Adrenal gland (tissue), 12 donors: ENCODE results near the gene TEX22. TPM values are rescaled to one million over a fixed set of nuclear protein-coding genes. Genes with fewer than 3 reads are reported as not detected.

Experiments used
- DNase-seq, 7 donors: peaks; one replicate each; pipeline ENCODE4 v3.0.0-alpha.2; 2019 to 2020
- H3K27ac ChIP-seq, 5 donors: fragments of 200-600 bp; sonication (generic) in 4 of 5; 1 replicate in 3 of 5; 2 replicates in 2 of 5; pipeline versions ENCODE4 v1.5.1 to v1.8.0; 2016 to 2020; ENCODE audit warnings: mild to moderate bottlenecking in 1 of 5
- H3K27me3 ChIP-seq: fragments of 200-600 bp; 2 replicates; pipeline ENCODE4 v1.8.0; 2021
- H3K36me3 ChIP-seq, 2 donors: fragments of 200-600 bp; replicated peaks in 1 of 2; 1 replicate in 1 of 2; 2 replicates in 1 of 2; pipeline versions ENCODE4 v1.5.1 to v1.8.0; 2018 to 2022
- H3K4me1 ChIP-seq, 2 donors: fragments of 200-600 bp; replicated peaks in 1 of 2; 1 replicate in 1 of 2; 2 replicates in 1 of 2; pipeline versions ENCODE4 v1.5.1 to v1.8.0; 2018 to 2021
- H3K4me3 ChIP-seq, 4 donors: fragments of 200-600 bp; sonication (generic) in 3 of 4; one replicate each; pipeline ENCODE4 v1.5.1; 2016 to 2018
- H3K9me3 ChIP-seq, 3 donors: fragments of 200-600 bp; sonication (generic) in 1 of 3; replicated peaks in 1 of 3; 1 replicate in 2 of 3; 2 replicates in 1 of 3; pipeline versions ENCODE4 v1.5.1 to v1.8.0; 2016 to 2021
- POLR2A ChIP-seq, 2 donors: fragments of 450-650 bp; IDR thresholded peaks; one replicate each; pipeline ENCODE4 v1.6.1; 2017; ENCODE audit warnings: antibody characterized with exemption in 2 of 2, mild to moderate bottlenecking in 2 of 2, moderate library complexity in 1 of 2
- WGBS, 4 donors: extraction: QIAGEN DNeasy Blood & Tissue Kit in 2 of 4; methylation state at CpG; one replicate each; pipeline versions ENCODE4 v1.1.5 to v1.1.7; 2013 to 2017; 5-methylcytosine and 5-hydroxymethylcytosine counted together
- intact Hi-C, 2 donors: fragments of 100-400 bp; cut with DNase I; formaldehyde crosslinking; loops; one replicate each; pipeline versions ENCODE4 v1.14.1 to v1.15.0; 2022 to 2023
- polyA plus RNA-seq, 3 donors: library from polyadenylated mRNA; stranded (reverse); fragments of 200-250 nt in 2 of 3; fragments of 350-450 nt in 1 of 3; fragmentation: Illumina TruSeq in 1 of 3; extraction: RNeasy Lipid Tissue Mini Kit (QIAGEN cat#74804) in 1 of 3; gene quantifications; one replicate each; pipeline ENCODE4 v1.2.3, GENCODE V29; 2013 to 2014
- total RNA-seq, 9 donors: library from RNA; depleted of rRNA in 4 of 9; stranded (reverse); fragments of >200 nt in 4 of 9; fragments of 120-200 nt in 1 of 9; fragmentation: NEBNext Ultra II Directional in 1 of 9; extraction: Animal tissue kit (Norgen Biotek cat#: 25700) in 1 of 9; gene quantifications; one replicate each; pipeline versions ENCODE4 v1.1.0 to v1.2.4, GENCODE V29; 2013 to 2023
- TF ChIP-seq, protein P1 (sequence below), 6 experiments: fragments of 450-650 bp in 4 of 6; fragments of 200-600 bp in 2 of 6; sonication (generic) in 1 of 6; IDR thresholded peaks; 1 replicate in 5 of 6; 2 replicates in 1 of 6; pipeline versions ENCODE4 v1.5.1 to v1.8.0; 2016 to 2021; ENCODE audit warnings: antibody characterized with exemption in 6 of 6, mild to moderate bottlenecking in 2 of 6, moderate library complexity in 1 of 6
- donor health status: healthy with polysubstance abuse.
- donor health status: Bipolar disorder and iron deficiency.
- donor health status: DM: yes; HTN: yes; CAD: no.
- donor health status: DM: no; HTN: no; CAD: no.
- donor health status: DM: no; HTN: no; CAD: no.
- donor health status: DM: yes; HTN: yes; CAD: no.

The TEX22 gene
- total and polyA plus RNA-seq, 12 donors = 0.17 to 2.8 (median 0.38) TPM; not detected in 3

DNA sequence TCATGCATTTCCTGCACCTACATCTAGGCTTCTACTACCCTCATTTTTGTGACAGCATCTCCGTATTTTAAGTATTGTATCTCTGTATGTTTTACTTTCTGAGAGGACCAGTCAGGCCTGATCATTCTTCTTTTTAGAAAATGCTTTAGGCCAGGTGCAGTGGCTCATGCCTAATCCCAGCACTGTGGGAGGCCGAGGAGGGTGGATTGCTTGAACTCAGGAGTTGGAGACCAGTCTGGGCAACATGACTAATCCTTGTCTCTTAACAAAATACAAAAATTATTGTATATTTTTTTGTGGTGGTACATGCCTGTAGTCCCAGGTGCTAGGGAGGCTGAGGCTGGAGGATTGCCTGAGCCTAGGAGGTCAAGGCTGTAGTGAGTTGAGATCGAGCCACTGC, 46.9 kb upstream of the TEX22 start:
- intact Hi-C loops = loop anchor here in 1 of 2 donors (5.0 kb wide), 1 partner anchor 34 kb away; no protein-coding TSS in a partner anchor
- WGBS, 4 donors = 83 to 87% (median 85%) methylated on average over 3 of the region's 3 CpGs
- no peak overlapping the region for H3K4me3 ChIP-seq
- peak overlapping the region in 1 of 5 donors; percentile 52 for H3K27ac ChIP-seq
- H3K4me1 ChIP-seq = peaks cover 0 to 5% of the 10 kb centered on the region in 2 donors
- H3K9me3 ChIP-seq = no peaks in the 10 kb centered on the region
- TF ChIP-seq, protein P1, sequence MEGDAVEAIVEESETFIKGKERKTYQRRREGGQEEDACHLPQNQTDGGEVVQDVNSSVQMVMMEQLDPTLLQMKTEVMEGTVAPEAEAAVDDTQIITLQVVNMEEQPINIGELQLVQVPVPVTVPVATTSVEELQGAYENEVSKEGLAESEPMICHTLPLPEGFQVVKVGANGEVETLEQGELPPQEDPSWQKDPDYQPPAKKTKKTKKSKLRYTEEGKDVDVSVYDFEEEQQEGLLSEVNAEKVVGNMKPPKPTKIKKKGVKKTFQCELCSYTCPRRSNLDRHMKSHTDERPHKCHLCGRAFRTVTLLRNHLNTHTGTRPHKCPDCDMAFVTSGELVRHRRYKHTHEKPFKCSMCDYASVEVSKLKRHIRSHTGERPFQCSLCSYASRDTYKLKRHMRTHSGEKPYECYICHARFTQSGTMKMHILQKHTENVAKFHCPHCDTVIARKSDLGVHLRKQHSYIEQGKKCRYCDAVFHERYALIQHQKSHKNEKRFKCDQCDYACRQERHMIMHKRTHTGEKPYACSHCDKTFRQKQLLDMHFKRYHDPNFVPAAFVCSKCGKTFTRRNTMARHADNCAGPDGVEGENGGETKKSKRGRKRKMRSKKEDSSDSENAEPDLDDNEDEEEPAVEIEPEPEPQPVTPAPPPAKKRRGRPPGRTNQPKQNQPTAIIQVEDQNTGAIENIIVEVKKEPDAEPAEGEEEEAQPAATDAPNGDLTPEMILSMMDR (IDR thresholded peaks at IDR 0.05) = no peak
- TF ChIP-seq POLR2A (IDR thresholded peaks at IDR 0.05) = no peak
- DNase-seq = no peak
- H3K36me3 ChIP-seq = peaks cover 0 to 17% of the 10 kb centered on the region in 2 donors
- no peaks in the 10 kb centered on the region for H3K27me3 ChIP-seq

DNA sequence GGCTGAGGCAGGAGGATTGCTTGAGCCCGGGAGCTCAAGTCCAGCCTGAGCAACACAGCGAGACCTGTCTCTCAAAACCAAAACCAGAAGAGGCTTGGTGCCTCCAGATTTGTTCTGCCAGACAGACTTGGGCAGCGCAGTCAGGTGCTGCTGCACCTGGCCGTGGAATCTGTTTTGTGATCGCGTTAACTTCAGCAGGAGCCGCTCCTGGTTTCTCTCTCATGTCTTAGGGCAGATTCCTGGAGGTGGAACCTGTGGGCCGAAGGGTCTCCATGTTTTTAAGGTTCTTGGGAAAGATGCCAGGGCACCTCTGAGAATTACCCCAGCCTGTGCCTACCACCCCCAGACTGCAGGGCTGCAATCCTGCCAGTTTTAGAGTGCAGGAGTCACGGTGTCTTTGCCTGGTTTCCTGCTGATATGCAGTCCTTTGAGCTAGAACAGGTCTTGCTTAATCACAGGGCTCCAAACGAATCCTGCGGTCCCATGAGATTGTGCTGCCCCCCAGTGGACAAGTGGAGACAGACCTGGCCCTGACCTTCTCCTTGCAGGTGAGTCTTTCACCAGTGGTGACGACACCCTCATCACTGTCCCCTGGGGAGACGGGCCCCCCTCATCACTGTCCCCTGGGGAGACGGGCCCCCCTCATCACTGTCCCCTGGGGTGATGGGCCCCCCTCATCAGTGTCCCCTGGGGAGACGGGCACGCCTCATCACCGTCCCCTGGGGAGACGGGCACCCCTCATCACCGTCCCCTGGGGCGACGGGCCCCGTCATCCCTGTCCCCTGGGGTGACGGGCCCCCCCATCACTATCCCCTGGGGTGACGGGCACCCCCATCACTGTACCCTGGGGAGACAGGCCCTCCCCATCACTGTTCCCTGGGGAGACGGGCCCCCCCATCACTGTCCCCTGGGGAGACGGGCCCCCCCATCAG, 46.2 kb upstream of the TEX22 start:
- intact Hi-C loops = loop anchor here in 1 of 2 donors (2.0 to 5.0 kb wide), 2 partner anchors 35 to 147 kb away; no protein-coding TSS in a partner anchor
- peak; percentile 88 to 97 (median 89) for DNase-seq
- no peak for TF ChIP-seq POLR2A (IDR thresholded peaks at IDR 0.05)
- TF ChIP-seq, protein P1 (IDR thresholded peaks at IDR 0.05) = peak; percentile 77 to 97 (median 91)
- no peaks in the 10 kb centered on the region for H3K27me3 ChIP-seq
- peaks cover 0 to 5% of the 10 kb centered on the region in 2 donors for H3K4me1 ChIP-seq
- H3K4me3 ChIP-seq = no peak overlapping the region
- peak overlapping the region in 1 of 5 donors; percentile 52 for H3K27ac ChIP-seq
- no peaks in the 10 kb centered on the region for H3K9me3 ChIP-seq
- H3K36me3 ChIP-seq = peaks cover 0 to 17% of the 10 kb centered on the region in 2 donors
- 57 to 68% (median 64%) methylated on average over 10 to 26 of the region's 26 CpGs for WGBS, 4 donors

DNA sequence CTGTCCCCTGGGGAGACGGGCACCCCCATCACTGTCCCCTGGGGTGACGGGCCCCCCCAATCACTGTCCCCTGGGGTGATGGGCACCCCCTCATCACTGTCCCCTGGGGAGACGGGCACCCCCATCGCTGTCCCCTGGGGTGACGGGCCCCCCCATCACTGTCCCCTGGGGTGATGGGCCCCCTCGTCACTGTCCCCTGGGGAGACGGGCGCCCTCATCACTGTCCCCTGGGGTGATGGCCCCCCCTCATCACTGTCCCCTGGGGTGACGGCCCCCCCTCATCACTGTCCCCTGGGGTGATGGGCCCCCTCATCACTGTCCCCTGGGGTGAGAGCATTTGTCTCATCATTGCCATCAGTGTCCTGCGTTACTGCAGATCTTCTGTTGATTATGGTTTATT, 45.2 kb upstream of the TEX22 start:
- no peak for TF ChIP-seq POLR2A (IDR thresholded peaks at IDR 0.05)
- TF ChIP-seq, protein P1 (IDR thresholded peaks at IDR 0.05) = no peak
- H3K4me1 ChIP-seq = peaks cover 0 to 5% of the 10 kb centered on the region in 2 donors
- peaks cover 0 to 17% of the 10 kb centered on the region in 2 donors for H3K36me3 ChIP-seq
- 82 to 93% (median 83%) methylated on average over 1 to 10 of the region's 10 CpGs for WGBS, 4 donors
- H3K4me3 ChIP-seq = no peak overlapping the region
- DNase-seq = no peak
- H3K27me3 ChIP-seq = no peaks in the 10 kb centered on the region
- no peak overlapping the region for H3K27ac ChIP-seq
- no peaks in the 10 kb centered on the region for H3K9me3 ChIP-seq
- intact Hi-C loops = loop anchor here in 1 of 2 donors (2.0 to 5.0 kb wide), 2 partner anchors 36 to 148 kb away; no protein-coding TSS in a partner anchor

DNA sequence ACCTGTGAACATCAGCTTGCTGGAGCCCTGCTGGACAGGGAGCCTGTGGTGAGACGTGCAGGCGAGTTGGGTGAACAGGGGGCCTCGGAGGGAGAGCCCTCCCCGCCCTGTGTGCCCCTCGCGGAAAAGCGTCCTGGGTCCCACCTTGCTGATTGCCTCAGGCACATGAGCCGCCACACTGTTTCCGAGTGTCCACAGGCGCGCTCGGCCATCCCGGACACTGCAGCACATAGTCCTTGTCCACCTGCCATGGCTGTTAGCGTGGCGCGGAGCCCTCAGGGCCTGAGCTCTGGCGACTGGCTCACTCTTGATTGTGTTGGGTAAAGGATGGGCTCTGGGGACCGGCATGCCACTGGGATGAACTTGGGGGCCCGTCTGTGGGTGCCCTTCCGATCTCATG, 43.8 kb upstream of the TEX22 start:
- Histone ChIP-seq H3K9me3 (no peaks in the 10 kb centered on the region), H3K4me3 (no peak overlapping the region), H3K36me3 (peaks cover 0 to 17% of the 10 kb centered on the region in 2 donors), H3K27ac (no peak overlapping the region), H3K27me3 (no peaks in the 10 kb centered on the region), H3K4me1 (peaks cover 0 to 5% of the 10 kb centered on the region in 2 donors)
- WGBS, 4 donors = 89 to 95% (median 95%) methylated on average over 9 to 20 of the region's 20 CpGs
- TF ChIP-seq, protein P1 (IDR thresholded peaks at IDR 0.05) = no peak
- DNase-seq = no peak
- intact Hi-C loops = loop anchor here in 1 of 2 donors (5.0 kb wide), 1 partner anchor 37 kb away; no protein-coding TSS in a partner anchor
